ENCODE data around the gene WDR1. TPM values are rescaled to one million over a fixed set of nuclear protein-coding genes. Genes with fewer than 3 reads are reported as not detected.

WDR1 gene
- polyA plus RNA-seq, 1 of the 3 experiments (the other 2 are of a cell fraction) = 310 TPM

GRCh38 chr4:10050721-10051120, 65.9 kb downstream of the WDR1 start:
- POLR2A ChIA-PET = no interaction called here
- TF ChIP-seq POLR2AphosphoS5 (IDR thresholded peaks at IDR 0.05; ENCODE audit: low read depth, low read length) (no peak), GABPA (IDR thresholded peaks at IDR 0.05; ENCODE audit: low read depth) (no peak)
- Histone ChIP-seq H3K27ac (ENCODE audit: low read depth in 2 of 2, low read length in 1 of 2) (no peak overlapping the region), H3K4me1 (ENCODE audit: control insufficient read depth in 1 of 2, insufficient read depth in 2 of 2, low read depth in 1 of 2, low read length in 1 of 2) (peaks cover 0 to 3% of the 10 kb centered on the region in 2 experiments; a peak in 1 of 4 replicates), H3F3A (replicated peaks; ENCODE audit: insufficient read depth) (no peaks in the 10 kb centered on the region), H3K4me3 (ENCODE audit: low read depth in 2 of 2, low read length in 1 of 2) (no peak overlapping the region), H3K36me3 (replicated peaks in 1 of 2; ENCODE audit: control insufficient read depth in 1 of 2, insufficient read depth in 2 of 2, low read length in 1 of 2) (no peaks in the 10 kb centered on the region), H3K9ac (no peak overlapping the region), H3K9me2 (no peaks in the 10 kb centered on the region), H3K27me3 (ENCODE audit: insufficient read depth) (no peaks in the 10 kb centered on the region), H3K9me3 (no peaks in the 10 kb centered on the region), H4K20me1 (ENCODE audit: insufficient read depth) (no peaks in the 10 kb centered on the region), H3K4me2 (no peak overlapping the region), H3K79me2 (ENCODE audit: insufficient read depth) (no peaks in the 10 kb centered on the region), H2AFZ (ENCODE audit: low read depth) (no peak overlapping the region)
- DNase-seq = no peak
- CTCF ChIA-PET = no interaction called here
- WGBS (ENCODE audit: low lambda C conversion rate) = 21% methylated on average over 3 of the region's 5 CpGs

GRCh38 chr4:10050261-10050661, 66.3 kb downstream of the WDR1 start:
- ChIA-PET CTCF (no interaction called here), POLR2A (no interaction called here)
- Histone ChIP-seq H2AFZ (ENCODE audit: low read depth) (no peak overlapping the region), H3F3A (replicated peaks; ENCODE audit: insufficient read depth) (no peaks in the 10 kb centered on the region), H3K9ac (no peak overlapping the region), H3K4me2 (no peak overlapping the region), H3K4me1 (ENCODE audit: control insufficient read depth in 1 of 2, insufficient read depth in 2 of 2, low read depth in 1 of 2, low read length in 1 of 2) (peaks cover 0 to 3% of the 10 kb centered on the region in 2 experiments; a peak in 1 of 4 replicates), H3K36me3 (replicated peaks in 1 of 2; ENCODE audit: control insufficient read depth in 1 of 2, insufficient read depth in 2 of 2, low read length in 1 of 2) (no peaks in the 10 kb centered on the region), H4K20me1 (ENCODE audit: insufficient read depth) (no peaks in the 10 kb centered on the region), H3K9me2 (no peaks in the 10 kb centered on the region), H3K79me2 (ENCODE audit: insufficient read depth) (no peaks in the 10 kb centered on the region), H3K27ac (ENCODE audit: low read depth in 2 of 2, low read length in 1 of 2) (no peak overlapping the region), H3K27me3 (ENCODE audit: insufficient read depth) (no peaks in the 10 kb centered on the region), H3K9me3 (no peaks in the 10 kb centered on the region), H3K4me3 (ENCODE audit: low read depth in 2 of 2, low read length in 1 of 2) (no peak overlapping the region)
- TF ChIP-seq FOXJ3 (CRISPR knock-in tag; IDR thresholded peaks at IDR 0.05) = no peak
- no peak for TF ChIP-seq EP300 (IDR thresholded peaks at IDR 0.05; ENCODE audit: borderline replicate concordance in 1 of 2, low read depth in 1 of 2, low read length in 1 of 2)
- TF ChIP-seq TAF1 (IDR thresholded peaks at IDR 0.05; ENCODE audit: borderline replicate concordance, low read depth, low read length) = no peak
- TF ChIP-seq JUND (IDR thresholded peaks at IDR 0.05) = no peak
- TF ChIP-seq, protein P1, sequence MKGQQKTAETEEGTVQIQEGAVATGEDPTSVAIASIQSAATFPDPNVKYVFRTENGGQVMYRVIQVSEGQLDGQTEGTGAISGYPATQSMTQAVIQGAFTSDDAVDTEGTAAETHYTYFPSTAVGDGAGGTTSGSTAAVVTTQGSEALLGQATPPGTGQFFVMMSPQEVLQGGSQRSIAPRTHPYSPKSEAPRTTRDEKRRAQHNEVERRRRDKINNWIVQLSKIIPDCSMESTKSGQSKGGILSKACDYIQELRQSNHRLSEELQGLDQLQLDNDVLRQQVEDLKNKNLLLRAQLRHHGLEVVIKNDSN (IDR thresholded peaks at IDR 0.05; ENCODE audit: borderline replicate concordance, low read depth) = no peak
- no peak for TF ChIP-seq FOSL2 (IDR thresholded peaks at IDR 0.05; ENCODE audit: borderline replicate concordance, low read depth)
- TF ChIP-seq RFX5 (IDR thresholded peaks at IDR 0.05; ENCODE audit: low read length) = no peak
- WGBS (ENCODE audit: low lambda C conversion rate) = 49% methylated on average over 3 of the region's 3 CpGs
- no peak for DNase-seq

- no peaks in the 10 kb centered on the region for H3K9me2 ChIP-seq
- no peak overlapping the region for H3K4me3 ChIP-seq (ENCODE audit: low read depth in 2 of 2, low read length in 1 of 2)
- H3K9ac ChIP-seq = no peak overlapping the region
- H2AFZ ChIP-seq (ENCODE audit: low read depth) = no peak overlapping the region
- no peak for DNase-seq
- H3K79me2 ChIP-seq (ENCODE audit: insufficient read depth) = no peaks in the 10 kb centered on the region
- 24% methylated on average over 4 of the region's 4 CpGs for WGBS (ENCODE audit: low lambda C conversion rate)
- POLR2A ChIA-PET = interaction anchor here (1.0 kb wide), 1 partner anchor 16 kb away, joined by 3 read pairs; no protein-coding TSS in a partner anchor
- TF ChIP-seq ELF1 (IDR thresholded peaks at IDR 0.05) (no peak), TCF12 (IDR thresholded peaks at IDR 0.05) (no peak), SIN3A (IDR thresholded peaks at IDR 0.05; ENCODE audit: borderline replicate concordance, low read depth, low read length) (no peak), YY1 (IDR thresholded peaks at IDR 0.05; ENCODE audit: low read depth) (no peak), FOXM1 (IDR thresholded peaks at IDR 0.05; ENCODE audit: low read depth) (no peak), RCOR1 (IDR thresholded peaks at IDR 0.05; ENCODE audit: low read length) (no peak), MAX (IDR thresholded peaks at IDR 0.05; ENCODE audit: low read depth) (no peak), RXRA (IDR thresholded peaks at IDR 0.05; ENCODE audit: borderline replicate concordance, low read depth) (no peak), FOXJ3 (CRISPR knock-in tag; IDR thresholded peaks at IDR 0.05) (no peak), GABPA (IDR thresholded peaks at IDR 0.05; ENCODE audit: low read depth) (no peak), JUND (IDR thresholded peaks at IDR 0.05) (no peak)
- CTCF ChIA-PET = interaction anchor here (1.5 kb wide), 1 partner anchor 33 kb away, joined by 4 read pairs; no protein-coding TSS in a partner anchor
- no peak overlapping the region for H3K27ac ChIP-seq (ENCODE audit: low read depth in 2 of 2, low read length in 1 of 2)
- no peaks in the 10 kb centered on the region for H3F3A ChIP-seq (replicated peaks; ENCODE audit: insufficient read depth)
- H3K36me3 ChIP-seq (replicated peaks in 1 of 2; ENCODE audit: control insufficient read depth in 1 of 2, insufficient read depth in 2 of 2, low read length in 1 of 2) = no peaks in the 10 kb centered on the region
- no peaks in the 10 kb centered on the region for H3K27me3 ChIP-seq (ENCODE audit: insufficient read depth)
- H3K4me2 ChIP-seq = no peak overlapping the region
- no peaks in the 10 kb centered on the region for H3K9me3 ChIP-seq
- peaks cover 0 to 3% of the 10 kb centered on the region in 2 experiments; a peak in 1 of 4 replicates for H3K4me1 ChIP-seq (ENCODE audit: control insufficient read depth in 1 of 2, insufficient read depth in 2 of 2, low read depth in 1 of 2, low read length in 1 of 2)
- H4K20me1 ChIP-seq (ENCODE audit: insufficient read depth) = no peaks in the 10 kb centered on the region
Observed at GRCh38 chr4:10048941-10049697, 67.5 kb downstream of the WDR1 start.

Measured in SK-N-SH (cell line).